SU-DHL-6 (cell line): ENCODE results near the gene POLA1.

Source experiments
- EZH2phosphoT487 ChIP-seq: fragments of 200-600 bp; sonication (generic), shearing (Covaris generic); conservative IDR thresholded peaks from 2 replicates; pipeline ENCODE4 v1.6.1; 2018; ENCODE audit warnings: mild to moderate bottlenecking, antibody characterized with exemption, low read length, moderate library complexity, mixed read lengths
- TF ChIP-seq, protein P1 (sequence below): fragments of 200-600 bp; sonication (generic); IDR thresholded peaks from one replicate; pipeline ENCODE4 v1.5.1; 2017; ENCODE audit warnings: antibody characterized with exemption, mild to moderate bottlenecking, low read length, moderate library complexity; ENCODE audit not compliant: insufficient read depth, poor library complexity, severe bottlenecking

DNA sequence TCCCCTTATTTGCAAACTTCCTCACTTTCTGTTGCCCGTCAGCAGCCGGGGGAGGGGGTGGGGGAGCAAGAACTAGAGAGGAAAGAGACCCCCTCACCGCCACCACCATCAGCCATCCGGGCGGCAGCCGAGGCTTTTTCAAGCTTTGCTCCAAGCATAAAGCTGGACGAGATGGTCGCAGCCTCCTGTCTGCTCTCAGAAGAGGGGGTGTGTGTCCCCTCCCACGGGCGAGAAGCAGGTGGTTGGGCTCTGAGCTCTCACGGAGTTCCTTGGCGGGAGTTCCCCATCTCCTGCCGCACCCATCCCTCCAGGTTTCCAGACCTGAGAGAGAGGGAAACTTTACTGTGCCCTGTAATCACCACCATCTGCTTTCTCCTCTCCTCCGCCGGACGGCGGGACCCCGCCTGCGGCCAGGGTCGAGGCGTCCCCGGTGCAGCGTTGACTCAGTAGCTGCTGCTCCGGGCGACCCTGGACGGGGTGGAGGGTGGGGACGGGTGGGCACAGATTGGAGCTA, 326.7 kb downstream of the POLA1 start:
- TF ChIP-seq, protein P1, sequence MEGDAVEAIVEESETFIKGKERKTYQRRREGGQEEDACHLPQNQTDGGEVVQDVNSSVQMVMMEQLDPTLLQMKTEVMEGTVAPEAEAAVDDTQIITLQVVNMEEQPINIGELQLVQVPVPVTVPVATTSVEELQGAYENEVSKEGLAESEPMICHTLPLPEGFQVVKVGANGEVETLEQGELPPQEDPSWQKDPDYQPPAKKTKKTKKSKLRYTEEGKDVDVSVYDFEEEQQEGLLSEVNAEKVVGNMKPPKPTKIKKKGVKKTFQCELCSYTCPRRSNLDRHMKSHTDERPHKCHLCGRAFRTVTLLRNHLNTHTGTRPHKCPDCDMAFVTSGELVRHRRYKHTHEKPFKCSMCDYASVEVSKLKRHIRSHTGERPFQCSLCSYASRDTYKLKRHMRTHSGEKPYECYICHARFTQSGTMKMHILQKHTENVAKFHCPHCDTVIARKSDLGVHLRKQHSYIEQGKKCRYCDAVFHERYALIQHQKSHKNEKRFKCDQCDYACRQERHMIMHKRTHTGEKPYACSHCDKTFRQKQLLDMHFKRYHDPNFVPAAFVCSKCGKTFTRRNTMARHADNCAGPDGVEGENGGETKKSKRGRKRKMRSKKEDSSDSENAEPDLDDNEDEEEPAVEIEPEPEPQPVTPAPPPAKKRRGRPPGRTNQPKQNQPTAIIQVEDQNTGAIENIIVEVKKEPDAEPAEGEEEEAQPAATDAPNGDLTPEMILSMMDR, result no peak
- TF ChIP-seq EZH2phosphoT487, result no peak
